GM12878 (cell line): ENCODE data around the gene PITPNM1. TPM values are rescaled to one million over a fixed set of nuclear protein-coding genes. Genes with fewer than 3 reads are reported as not detected.

Experiments used
- ASH2L ChIP-seq: fragments of 300-600, 200-600 bp; sonication (generic); IDR thresholded peaks from 2 replicates; pipeline ENCODE4 v1.6.1; 2017; ENCODE audit warnings: low read depth, mild to moderate bottlenecking, borderline replicate concordance
- E2F4 ChIP-seq: IDR thresholded peaks from 2 replicates; pipeline ENCODE4 v1.6.1; 2012; ENCODE audit warnings: low read depth, low read length, improper control_type of control experiment
- ESRRA ChIP-seq: IDR thresholded peaks from 2 replicates; pipeline ENCODE4 v1.6.1; 2012; ENCODE audit warnings: mild to moderate bottlenecking, low read length, improper control_type of control experiment
- FOXK2 ChIP-seq: fragments of 450-650 bp; IDR thresholded peaks from 2 replicates; pipeline ENCODE4 v1.6.1; 2017; ENCODE audit warnings: mild to moderate bottlenecking, moderate library complexity
- FOXM1 ChIP-seq: IDR thresholded peaks from 2 replicates; pipeline ENCODE4 v1.6.1; 2012; ENCODE audit warnings: low read depth, mild to moderate bottlenecking, inconsistent platforms, low read length, moderate library complexity
- HDAC6 ChIP-seq: fragments of 200-600 bp; sonication (generic); IDR thresholded peaks from one replicate; pipeline ENCODE4 v1.8.0; 2017; ENCODE audit warnings: antibody characterized with exemption; ENCODE audit not compliant: unreplicated experiment
- NFYB ChIP-seq: IDR thresholded peaks from 2 replicates; pipeline ENCODE4 v1.6.1; 2011; ENCODE audit warnings: low read depth, mild to moderate bottlenecking, low read length, improper control_type of control experiment, moderate library complexity; ENCODE audit not compliant: insufficient read depth
- PRDM15 ChIP-seq: fragments of 450-650 bp; formaldehyde crosslinking; IDR thresholded peaks from 2 replicates; pipeline ENCODE4 v1.4.0; 2020; ENCODE audit warnings: mild to moderate bottlenecking, moderate library complexity
- RCOR1 ChIP-seq: conservative IDR thresholded peaks from 2 replicates; pipeline ENCODE4 v1.6.1; 2012; ENCODE audit warnings: low read depth, low read length, improper control_type of control experiment
- RELB ChIP-seq: fragments of 450-650 bp; IDR thresholded peaks from 2 replicates; pipeline ENCODE4 v1.6.1; 2017; ENCODE audit warnings: low read depth, mild to moderate bottlenecking, moderate library complexity
- RUNX3 ChIP-seq: IDR thresholded peaks from 2 replicates; pipeline ENCODE4 v1.6.1; 2012; ENCODE audit warnings: low read length, inconsistent platforms
- SIN3A ChIP-seq: IDR thresholded peaks from 2 replicates; pipeline ENCODE4 v1.6.1; 2012; ENCODE audit warnings: low read depth, low read length, improper control_type of control experiment
- STAT1 ChIP-seq: fragments of 450-650 bp; conservative IDR thresholded peaks from 2 replicates; pipeline ENCODE4 v1.6.1; 2014; ENCODE audit warnings: antibody characterized with exemption, mild to moderate bottlenecking
- TAF1 ChIP-seq: IDR thresholded peaks from 2 replicates; pipeline ENCODE4 v1.6.1; 2011; ENCODE audit warnings: mild to moderate bottlenecking, low read depth, low read length, borderline replicate concordance
- TCF12 ChIP-seq: IDR thresholded peaks from 2 replicates; pipeline ENCODE4 v1.6.1; 2011; ENCODE audit warnings: low read depth, mild to moderate bottlenecking, low read length
- USF1 ChIP-seq: IDR thresholded peaks from 2 replicates; pipeline ENCODE4 v1.6.1; 2011; ENCODE audit warnings: borderline replicate concordance, low read depth, mild to moderate bottlenecking, moderate library complexity, mixed read lengths, low read length; ENCODE audit not compliant: insufficient read depth; ENCODE audit errors: extremely low read length
- ZNF24 ChIP-seq: fragments of 450-650 bp; IDR thresholded peaks from 2 replicates; pipeline ENCODE4 v1.6.1; 2017; ENCODE audit warnings: antibody characterized with exemption, mild to moderate bottlenecking
- ZNF274 ChIP-seq: IDR thresholded peaks from one replicate; pipeline ENCODE4 v1.8.0; 2011; ENCODE audit not compliant: insufficient read length, insufficient read depth
- ZNF687 ChIP-seq: fragments of 450-650 bp; IDR thresholded peaks from 2 replicates; pipeline ENCODE4 v1.6.1; 2017; ENCODE audit warnings: mild to moderate bottlenecking, moderate library complexity
- polyA plus RNA-seq, 11 experiments: library from polyadenylated mRNA; depleted of rRNA in 4 of 11; unstranded in 6 of 11; stranded (reverse) in 5 of 11; fragments of >200 nt; fragmentation: Nextera tagmentation in 4 of 11; fragmentation: Illumina TruSeq in 1 of 11; extraction: Ambion mirVana in 4 of 11; extraction: Trizol in 1 of 11; gene quantifications; 1 replicate in 1 of 11; 2 replicates in 10 of 11; pipeline versions ENCODE4 v1.2.1 to v1.2.3, GENCODE V29; 2011 to 2016; ENCODE audit warnings: inconsistent platforms in 2 of 11, missing spikeins in 2 of 11, low read depth in 1 of 11
- total RNA-seq, 4 experiments: library from RNA; depleted of rRNA in 3 of 4; stranded (reverse); fragments of >200 nt in 3 of 4; fragmentation: Illumina TruSeq in 1 of 4; extraction: Trizol in 1 of 4; gene quantifications; 2 replicates each; pipeline versions ENCODE4 v1.2.1 to v1.2.3, GENCODE V29; 2013 to 2021

The PITPNM1 gene
- total and polyA plus RNA-seq, 10 of the 15 experiments (the other 5 are each of a cell fraction or from before 2014, with no cell fraction given), result 0.11 to 56.8 (median 16.5) TPM

GRCh38 chr11:67486481-67487195, 18.5 kb downstream of the PITPNM1 start (continued):
- TF ChIP-seq USF1 (peak; percentile 82), ZNF274 (no peak), RELB (peak; percentile 94), RCOR1 (peak; percentile 86; the same call in 1 of the 2 replicates), ZNF24 (0 out of 2 replicates have a peak, but pooled peaks have one; percentile 37), PRDM15 (CRISPR knock-in tag) (no peak), ZNF687 (peak; percentile 99), NFYB (no peak), ESRRA (no peak), TCF12 (peak; percentile 98), FOXM1 (no peak), HDAC6 (no peak), FOXK2 (no peak), STAT1 (no peak), RUNX3 (no peak), E2F4 (no peak), TAF1 (no peak), ASH2L (no peak), SIN3A (0 out of 2 replicates have a peak, but pooled peaks have one; percentile 8)
